C4-2B (cell line): Measurements from ENCODE around the gene COL6A5.

Experiments used
- CTCF ChIP-seq: fragments of 450-650 bp; conservative IDR thresholded peaks from 2 replicates; pipeline ENCODE4 v1.5.1; 2017; ENCODE audit warnings: mild to moderate bottlenecking
- ZFX ChIP-seq: fragments of 450-650 bp; IDR thresholded peaks from 2 replicates; pipeline ENCODE4 v1.6.1; 2017

GRCh38 chr3:130404401-130404800 is 58.9 kb downstream of the COL6A5 start:
- no peak for TF ChIP-seq CTCF
- no peak for TF ChIP-seq ZFX
